Measurements from ENCODE around the gene SPOCK2. TPM values are rescaled to one million over a fixed set of nuclear protein-coding genes. Genes with fewer than 3 reads are reported as not detected.
A peak's percentile ranks its signal among the peaks of the same experiment; 100 is the strongest.
"Not testable (repeated sequence)": the region's sequence is repeated elsewhere in the genome, so short reads cannot be mapped to it uniquely, and the experiment has no call there.

Gene SPOCK2
- total and polyA plus RNA-seq, 8 donors, result 0.59 to 2.1 (median 1.6) TPM

GRCh38 chr10:72108830-72109635 is 20.7 kb upstream of the SPOCK2 start:
- Histone ChIP-seq H3K4me1 (no peaks in the 10 kb centered on the region), H3K9me3 (no peaks in the 10 kb centered on the region), H3K27me3 (no peaks in the 10 kb centered on the region), H3K27ac (no peak overlapping the region), H3K36me3 (no peaks in the 10 kb centered on the region), H3K4me3 (no peak overlapping the region)
- ATAC-seq (no peak), FAIRE-seq (no peak), DNase-seq (no peak)
- no peak for TF ChIP-seq CTCF (IDR thresholded peaks at IDR 0.05)
- intact Hi-C loops (cut with DNase I), result no loop called here
- WGBS, 2 donors, result 20 to 22% methylated on average over 1 of the region's 1 CpG

GRCh38 chr10:72108004-72108370 is 19.6 kb upstream of the SPOCK2 start:
- H3K4me3 ChIP-seq; H3K27me3 ChIP-seq; ATAC-seq; H3K36me3 ChIP-seq; H3K4me1 ChIP-seq; intact Hi-C loops (cut with DNase I); H3K27ac ChIP-seq; H3K9me3 ChIP-seq; FAIRE-seq; DNase-seq: not testable (repeated sequence)
- 98 to 99% methylated on average over 3 of the region's 3 CpGs for WGBS, 2 donors

GRCh38 chr10:72107325-72108003 is 19.1 kb upstream of the SPOCK2 start:
- peak in 1 of 4 donors; percentile 50 for ATAC-seq
- Histone ChIP-seq H3K27ac (no peak overlapping the region), H3K4me1 (no peaks in the 10 kb centered on the region), H3K27me3 (no peaks in the 10 kb centered on the region), H3K4me3 (no peak overlapping the region), H3K36me3 (peaks cover 0 to 2% (median 0%) of the 10 kb centered on the region in 3 donors), H3K9me3 (no peaks in the 10 kb centered on the region)
- no peak for FAIRE-seq
- no peak for TF ChIP-seq CTCF (IDR thresholded peaks at IDR 0.05)
- intact Hi-C loops (cut with DNase I), result no loop called here
- no peak for DNase-seq
- 56 to 59% methylated on average over 3 of the region's 3 CpGs for WGBS, 2 donors

GRCh38 chr10:72106896-72107295 is 18.5 kb upstream of the SPOCK2 start:
- intact Hi-C loops (cut with DNase I), result no loop called here
- H3K9me3 ChIP-seq, result no peaks in the 10 kb centered on the region

More at GRCh38 chr10:72106896-72107295, 18.5 kb upstream of the SPOCK2 start:
- no peak for FAIRE-seq
- 82 to 87% methylated on average over 2 of the region's 2 CpGs for WGBS, 2 donors
- Histone ChIP-seq H3K4me1 (no peaks in the 10 kb centered on the region), H3K27ac (no peak overlapping the region), H3K36me3 (peaks cover 0 to 8% (median 0%) of the 10 kb centered on the region in 3 donors), H3K4me3 (no peak overlapping the region), H3K27me3 (no peaks in the 10 kb centered on the region)
- no peak for ATAC-seq
- TF ChIP-seq CTCF (IDR thresholded peaks at IDR 0.05), result no peak
- DNase-seq, result no peak
